ENCODE results near the gene FBXW7. TPM values are rescaled to one million over a fixed set of nuclear protein-coding genes. Genes with fewer than 3 reads are reported as not detected.

Gene FBXW7
- total and polyA plus RNA-seq, 4 donors: 7.6 to 82.1 (median 20.6) TPM

GRCh38 chr4:152468408-152468807 lies 67.5 kb downstream of the FBXW7 start:
- Histone ChIP-seq H3K27me3 (ENCODE audit: control insufficient read depth in 3 of 3, insufficient read depth in 3 of 3, low read length in 2 of 3) (no peaks in the 10 kb centered on the region), H3K4me3 (no peak overlapping the region), H3K4me1 (ENCODE audit: control insufficient read depth in 5 of 5, insufficient read depth in 5 of 5, low read length in 5 of 5) (peaks cover 0 to 3% (median 0%) of the 10 kb centered on the region in 5 donors), H3K27ac (ENCODE audit: low read depth in 1 of 2, low read length in 1 of 2) (no peak overlapping the region), H3K36me3 (ENCODE audit: control insufficient read depth in 4 of 4, insufficient read depth in 4 of 4, low read length in 4 of 4) (no peaks in the 10 kb centered on the region), H3K9ac (ENCODE audit: insufficient read depth in 1 of 2, low read length in 2 of 2) (no peak overlapping the region), H3K9me3 (ENCODE audit: control insufficient read depth in 4 of 4, insufficient read depth in 3 of 4, low read length in 3 of 4) (no peaks in the 10 kb centered on the region)
- no peak for TF ChIP-seq CTCF (IDR thresholded peaks at IDR 0.05; ENCODE audit: control extremely low read depth, extremely low read depth)
- no peak for DNase-seq
- WGBS, 2 donors: 39 to 71% methylated on average over 1 of the region's 1 CpG
- no peak for ATAC-seq (ENCODE audit: insufficient read depth, low FRiP score)

GRCh38 chr4:152467101-152467500 lies 68.8 kb downstream of the FBXW7 start:
- no peaks in the 10 kb centered on the region for H3K27me3 ChIP-seq (ENCODE audit: control insufficient read depth in 3 of 3, insufficient read depth in 3 of 3, low read length in 2 of 3)
- no peak for TF ChIP-seq CTCF (IDR thresholded peaks at IDR 0.05; ENCODE audit: control extremely low read depth, extremely low read depth)
- H3K27ac ChIP-seq (ENCODE audit: low read depth in 1 of 2, low read length in 1 of 2): no peak overlapping the region
- peaks cover 0 to 3% (median 0%) of the 10 kb centered on the region in 5 donors for H3K4me1 ChIP-seq (ENCODE audit: control insufficient read depth in 5 of 5, insufficient read depth in 5 of 5, low read length in 5 of 5)
- no peaks in the 10 kb centered on the region for H3K9me3 ChIP-seq (ENCODE audit: control insufficient read depth in 4 of 4, insufficient read depth in 3 of 4, low read length in 3 of 4)
- no peak for ATAC-seq (ENCODE audit: insufficient read depth, low FRiP score)
- no peak overlapping the region for H3K4me3 ChIP-seq
- no peak for DNase-seq
- H3K9ac ChIP-seq (ENCODE audit: insufficient read depth in 1 of 2, low read length in 2 of 2): no peak overlapping the region
- H3K36me3 ChIP-seq (ENCODE audit: control insufficient read depth in 4 of 4, insufficient read depth in 4 of 4, low read length in 4 of 4): no peaks in the 10 kb centered on the region
- WGBS, 2 donors: 68 to 77% methylated on average over 4 of the region's 4 CpGs

DNA sequence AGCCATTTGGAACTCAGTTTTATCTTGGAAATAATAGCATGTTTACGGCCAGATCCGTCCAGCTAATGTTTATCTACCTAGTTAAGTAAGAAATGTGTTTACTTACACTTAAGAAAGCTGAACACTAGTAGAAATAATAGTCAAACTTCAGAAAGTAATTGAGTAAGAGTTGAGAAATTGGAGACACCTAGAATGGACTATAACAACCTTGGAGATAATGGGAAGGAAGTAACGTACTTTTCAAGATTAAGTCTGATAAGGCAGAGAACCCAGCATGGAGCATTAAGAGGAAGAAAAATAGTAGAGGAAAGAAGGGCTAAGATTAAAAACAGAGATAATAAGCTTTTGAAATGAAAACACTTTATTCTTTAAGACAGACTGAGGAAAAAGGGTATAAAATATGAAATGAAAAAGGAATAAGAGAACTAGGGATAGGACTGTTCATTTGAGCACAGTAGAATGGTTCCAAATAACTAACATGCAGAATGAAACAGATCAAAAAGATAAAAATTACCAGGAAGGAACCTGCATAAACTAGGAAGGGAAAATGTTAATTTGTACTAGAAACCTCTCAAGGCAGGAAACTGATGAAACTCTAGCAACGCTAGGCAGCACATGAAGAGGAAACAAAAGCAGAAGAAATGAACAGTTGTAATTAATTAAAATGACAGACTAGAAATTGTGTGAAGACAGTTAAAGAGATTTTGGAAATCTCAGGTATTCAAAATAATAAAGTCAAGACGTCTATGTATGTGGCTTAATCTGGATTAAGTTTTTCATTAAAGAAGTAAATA lies 71.7 kb downstream of the FBXW7 start:
- no peak overlapping the region for H3K9ac ChIP-seq (ENCODE audit: insufficient read depth in 1 of 2, low read length in 2 of 2)
- H3K27ac ChIP-seq (ENCODE audit: low read depth in 1 of 2, low read length in 1 of 2): no peak overlapping the region
- ATAC-seq (ENCODE audit: insufficient read depth, low FRiP score): no peak
- no peaks in the 10 kb centered on the region for H3K36me3 ChIP-seq (ENCODE audit: control insufficient read depth in 4 of 4, insufficient read depth in 4 of 4, low read length in 4 of 4)
- no peak for TF ChIP-seq CTCF (IDR thresholded peaks at IDR 0.05; ENCODE audit: control extremely low read depth, extremely low read depth)
- no peaks in the 10 kb centered on the region for H3K27me3 ChIP-seq (ENCODE audit: control insufficient read depth in 3 of 3, insufficient read depth in 3 of 3, low read length in 2 of 3)
- DNase-seq: no peak
- no peaks in the 10 kb centered on the region for H3K9me3 ChIP-seq (ENCODE audit: control insufficient read depth in 4 of 4, insufficient read depth in 3 of 4, low read length in 3 of 4)
- peaks cover 0 to 5% (median 0%) of the 10 kb centered on the region in 5 donors for H3K4me1 ChIP-seq (ENCODE audit: control insufficient read depth in 5 of 5, insufficient read depth in 5 of 5, low read length in 5 of 5)
- no peak overlapping the region for H3K4me3 ChIP-seq
- 25 to 35% methylated on average over 5 of the region's 5 CpGs for WGBS, 2 donors

All from lung (tissue), 12 donors.